Measurements from ENCODE around the gene PIEZO2. TPM values are rescaled to one million over a fixed set of nuclear protein-coding genes. Genes with fewer than 3 reads are reported as not detected.

Gene PIEZO2
- total and polyA plus RNA-seq, 2 of the 8 experiments (the other 6 are each of a cell fraction or from before 2014, with no cell fraction given): 4.7 to 16.5 TPM

DNA sequence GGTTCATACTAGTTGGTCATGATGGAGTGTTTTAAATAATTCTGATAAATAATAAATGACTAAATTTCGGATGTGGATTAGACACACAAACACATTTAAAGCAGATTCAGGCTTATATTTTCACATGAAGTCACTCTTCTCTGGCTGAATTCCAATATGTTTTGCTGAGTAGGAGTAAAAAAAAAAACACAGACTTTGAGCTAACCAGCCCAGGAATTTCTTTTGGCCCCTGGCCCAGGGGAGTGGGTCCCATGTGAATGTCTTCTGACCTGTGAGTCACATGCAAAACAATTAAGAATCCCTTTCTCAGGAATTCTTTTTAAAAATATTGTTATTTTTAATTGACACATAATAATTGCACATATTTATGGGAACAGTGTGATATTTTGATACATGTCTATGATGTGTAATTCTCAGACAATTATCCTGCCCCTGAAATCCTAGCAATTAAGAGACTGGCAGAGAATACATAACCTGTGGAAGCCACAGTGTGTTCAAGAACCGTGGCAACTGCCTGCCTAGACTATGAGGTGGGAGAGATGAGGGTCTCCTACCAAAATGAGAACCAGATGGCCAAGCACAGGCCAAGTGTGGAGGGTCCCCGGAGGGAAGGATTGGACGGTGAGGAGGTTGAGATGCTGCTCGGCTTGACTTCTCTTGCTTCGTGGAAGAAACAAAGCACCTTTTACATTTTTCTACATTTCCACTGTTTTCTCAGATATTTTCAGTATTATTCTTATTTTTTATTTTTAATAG, 236.4 kb downstream of the PIEZO2 start:
- Histone ChIP-seq H3K18ac (ENCODE audit: extremely low read depth, low read length) (no peak overlapping the region), H3K4me3 (ENCODE audit: extremely low read depth in 1 of 4, insufficient read depth in 2 of 4, low read depth in 3 of 4, low read length in 4 of 4) (no peak overlapping the region), H3K4me2 (ENCODE audit: insufficient read depth in 1 of 2, low read depth in 2 of 2, low read length in 2 of 2) (no peak overlapping the region), H3K9ac (replicated peaks in 1 of 4; ENCODE audit: extremely low read depth in 1 of 4, low read depth in 3 of 4, low read length in 3 of 4) (no peak overlapping the region), H2BK5ac (ENCODE audit: low read depth, low read length) (no peak overlapping the region), H4K8ac (ENCODE audit: extremely low read depth, insufficient read depth, low read length) (no peak overlapping the region), H3K27ac (ENCODE audit: low read depth, low read length) (no peak overlapping the region), H3K14ac (ENCODE audit: insufficient read length) (no peak overlapping the region), H3K27me3 (replicated peaks in 1 of 4; ENCODE audit: control insufficient read depth in 3 of 4, extremely low read depth in 1 of 4, insufficient read depth in 3 of 4, low read length in 3 of 4) (peaks cover 0 to 1% (median 0%) of the 10 kb centered on the region in 4 experiments; a peak in 1 of 7 replicates), H2AFZ (ENCODE audit: low read length) (no peak overlapping the region), H3K23ac (ENCODE audit: insufficient read length) (no peak overlapping the region), H2BK12ac (ENCODE audit: low read depth, low read length) (no peak overlapping the region), H3K9me3 (ENCODE audit: insufficient read depth in 2 of 2, low read depth in 1 of 2, low read length in 1 of 2) (peaks cover 0 to 3% of the 10 kb centered on the region in 2 experiments; a peak in 1 of 4 replicates), H2AK5ac (ENCODE audit: low read depth, low read length) (no peak overlapping the region), H3K56ac (replicated peaks; ENCODE audit: insufficient read length, low read depth, low read length) (no peak overlapping the region), H3K4me1 (replicated peaks in 1 of 4; ENCODE audit: control insufficient read depth in 3 of 4, insufficient read depth in 4 of 4, low read length in 3 of 4) (no peaks in the 10 kb centered on the region), H3K79me2 (ENCODE audit: control insufficient read depth in 1 of 2, insufficient read depth in 2 of 2, low read length in 2 of 2) (no peaks in the 10 kb centered on the region), H3K79me1 (ENCODE audit: low read depth, low read length) (no peaks in the 10 kb centered on the region), H4K91ac (replicated peaks; ENCODE audit: insufficient read length, low read length) (no peak overlapping the region), H2BK20ac (ENCODE audit: low read length) (no peak overlapping the region), H4K5ac (ENCODE audit: insufficient read length, low read depth, low read length) (no peak overlapping the region), H3K4ac (replicated peaks; ENCODE audit: insufficient read length, low read depth, low read length) (no peak overlapping the region), H2BK15ac (ENCODE audit: low read length) (no peak overlapping the region), H3K23me2 (ENCODE audit: low read depth, low read length) (no peaks in the 10 kb centered on the region), H4K20me1 (replicated peaks in 1 of 2; ENCODE audit: control insufficient read depth in 1 of 2, insufficient read depth in 2 of 2, low read length in 2 of 2) (no peaks in the 10 kb centered on the region), H3K36me3 (ENCODE audit: control insufficient read depth in 2 of 4, insufficient read depth in 4 of 4, low read length in 3 of 4) (no peaks in the 10 kb centered on the region), H2BK120ac (replicated peaks; ENCODE audit: low read depth, low read length) (no peak overlapping the region)
- TF ChIP-seq, protein P1, sequence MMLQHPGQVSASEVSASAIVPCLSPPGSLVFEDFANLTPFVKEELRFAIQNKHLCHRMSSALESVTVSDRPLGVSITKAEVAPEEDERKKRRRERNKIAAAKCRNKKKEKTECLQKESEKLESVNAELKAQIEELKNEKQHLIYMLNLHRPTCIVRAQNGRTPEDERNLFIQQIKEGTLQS (IDR thresholded peaks at IDR 0.05; ENCODE audit: insufficient read depth, low read depth, low read length): no peak
- TF ChIP-seq YY1 (IDR thresholded peaks at IDR 0.05; ENCODE audit: low read depth, low read length) (no peak), MAFK (IDR thresholded peaks at IDR 0.05; ENCODE audit: low read depth, low read length) (no peak), SAP30 (IDR thresholded peaks at IDR 0.05; ENCODE audit: insufficient read depth, insufficient replicate concordance, low read length) (no peak), KDM5A (IDR thresholded peaks at IDR 0.05; ENCODE audit: low read length) (no peak), KDM1A (IDR thresholded peaks at IDR 0.05; ENCODE audit: borderline replicate concordance, low read length) (no peak), CBX5 (IDR thresholded peaks at IDR 0.05; ENCODE audit: low read depth, low read length) (no peak), BRCA1 (IDR thresholded peaks at IDR 0.05; ENCODE audit: low read depth, low read length) (no peak)
- TF ChIP-seq, protein P2, sequence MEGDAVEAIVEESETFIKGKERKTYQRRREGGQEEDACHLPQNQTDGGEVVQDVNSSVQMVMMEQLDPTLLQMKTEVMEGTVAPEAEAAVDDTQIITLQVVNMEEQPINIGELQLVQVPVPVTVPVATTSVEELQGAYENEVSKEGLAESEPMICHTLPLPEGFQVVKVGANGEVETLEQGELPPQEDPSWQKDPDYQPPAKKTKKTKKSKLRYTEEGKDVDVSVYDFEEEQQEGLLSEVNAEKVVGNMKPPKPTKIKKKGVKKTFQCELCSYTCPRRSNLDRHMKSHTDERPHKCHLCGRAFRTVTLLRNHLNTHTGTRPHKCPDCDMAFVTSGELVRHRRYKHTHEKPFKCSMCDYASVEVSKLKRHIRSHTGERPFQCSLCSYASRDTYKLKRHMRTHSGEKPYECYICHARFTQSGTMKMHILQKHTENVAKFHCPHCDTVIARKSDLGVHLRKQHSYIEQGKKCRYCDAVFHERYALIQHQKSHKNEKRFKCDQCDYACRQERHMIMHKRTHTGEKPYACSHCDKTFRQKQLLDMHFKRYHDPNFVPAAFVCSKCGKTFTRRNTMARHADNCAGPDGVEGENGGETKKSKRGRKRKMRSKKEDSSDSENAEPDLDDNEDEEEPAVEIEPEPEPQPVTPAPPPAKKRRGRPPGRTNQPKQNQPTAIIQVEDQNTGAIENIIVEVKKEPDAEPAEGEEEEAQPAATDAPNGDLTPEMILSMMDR (IDR thresholded peaks at IDR 0.05; ENCODE audit: control extremely low read depth in 1 of 3, insufficient read depth in 1 of 3, low read depth in 1 of 3, low read length in 3 of 3): no peak
- POLR2A ChIA-PET (ENCODE audit: partially characterized antibody): no interaction called here
- FAIRE-seq: no peak
- WGBS, 2 experiments (ENCODE audit: extremely low coverage in 1 of 2, insufficient coverage in 1 of 2, insufficient read length in 1 of 2, insufficient replicate concordance in 2 of 2, low coverage in 1 of 2, low lambda C conversion rate in 2 of 2, missing lambda C conversion rate in 1 of 2): 84% methylated on average over 6 of the region's 6 CpGs; no CpG with 5 or more reads in 1 of the 2 experiments
- no peak for DNase-seq (ENCODE audit: low read depth in 1 of 2, low spot score in 2 of 2)
- CTCF ChIA-PET (ENCODE audit: partially characterized antibody): no interaction called here
